Activated CD4-positive, alpha-beta T cell treated with anti-CD3 and anti-CD28 coated beads for 36 hours (primary cell): Measurements from ENCODE around the gene PCDHGC4. TPM values are rescaled to one million over a fixed set of nuclear protein-coding genes. Genes with fewer than 3 reads are reported as not detected.

Experiments used
- ATAC-seq: fragments of 200-7000 bp; cut with Tn5 transposase; one replicate; pipeline ENCODE4 v1.10.0; 2021; ENCODE audit warnings: mild to moderate bottlenecking, moderate library complexity
- CTCF ChIA-PET: fragments of 350-600 bp; sonication (Branson Sonifier 250); formaldehyde crosslinking; loops from one replicate; lab custom pipeline; 2021; ENCODE audit warnings: antibody characterized with exemption; lab: Charles Lee
- POLR2A ChIA-PET: fragments of 350-600 bp; sonication (Branson Sonifier 250); formaldehyde crosslinking; loops from one replicate; lab custom pipeline; 2021; ENCODE audit warnings: antibody characterized with exemption, inconsistent platforms; lab: Charles Lee
- DNase-seq: peaks from one replicate; pipeline ENCODE4 v3.0.0-alpha.2; 2020
- H3K27ac Mint-ChIP-seq: one replicate; pipeline ENCODE4 v1.8.0; 2021; ENCODE audit warnings: mixed read lengths
- H3K27me3 Mint-ChIP-seq: one replicate; pipeline ENCODE4 v1.8.0; 2021; ENCODE audit warnings: mixed read lengths
- H3K36me3 Mint-ChIP-seq: one replicate; pipeline ENCODE4 v1.8.0; 2021; ENCODE audit warnings: low read depth, mixed read lengths
- H3K4me1 Mint-ChIP-seq: one replicate; pipeline ENCODE4 v1.8.0; 2021; ENCODE audit warnings: mixed read lengths
- H3K4me3 Mint-ChIP-seq: one replicate; pipeline ENCODE4 v1.8.0; 2021; ENCODE audit warnings: mild to moderate bottlenecking, moderate library complexity, mixed read lengths
- H3K9me3 Mint-ChIP-seq: one replicate; pipeline ENCODE4 v1.8.0; 2021; ENCODE audit warnings: low read depth, mixed read lengths
- intact Hi-C, 2 experiments: fragments of 100-400 bp; cut with DNase I in 1 of 2; cut with micrococcal nuclease in 1 of 2; formaldehyde crosslinking; loops; one replicate each; pipeline versions ENCODE4 v1.14.2 to v1.15.1; 2022 to 2024; cut with DNase I, micrococcal nuclease
- total RNA-seq, 2 experiments: library from RNA; stranded (reverse); gene quantifications; one replicate each; pipeline ENCODE4 v1.2.3, GENCODE V29; 2021

Gene PCDHGC4
- total RNA-seq, 2 experiments from 2014 or later, result not detected

- ATAC-seq (no peak), DNase-seq (no peak)
- H3K27me3 Mint-ChIP-seq, result peaks cover 56% of the 10 kb centered on the region
- intact Hi-C loops, result loop anchor here (5.0 kb wide), 3 partner anchors 34 to 56 kb away; partner anchors contain the start of genes PCDHGA11 (in 1 of the 2) and PCDHGA12 (in 1 of the 2)
- no peaks in the 10 kb centered on the region for H3K9me3 Mint-ChIP-seq
- H3K36me3 Mint-ChIP-seq, result no peaks in the 10 kb centered on the region
- CTCF ChIA-PET, result interaction anchor here (0.7 to 1.9 kb wide), 7 partner anchors 8 to 446 kb away, joined by 3 to 12 read pairs (median 4); partner anchors contain the start of genes DELE1, PCDHGA11 and PCDHGA12
- H3K27ac Mint-ChIP-seq, result no peak overlapping the region
- POLR2A ChIA-PET, result no interaction called here
- no peak overlapping the region for H3K4me3 Mint-ChIP-seq
- peaks cover 28% of the 10 kb centered on the region for H3K4me1 Mint-ChIP-seq
These were observed 7.0 kb upstream of the PCDHGC4 start for GRCh38 chr5:141477815-141478214.

- H3K36me3 Mint-ChIP-seq, result no peaks in the 10 kb centered on the region
- H3K27ac Mint-ChIP-seq, result no peak overlapping the region
- H3K4me1 Mint-ChIP-seq, result peaks cover 28% of the 10 kb centered on the region
- peaks cover 60% of the 10 kb centered on the region for H3K27me3 Mint-ChIP-seq
- ATAC-seq (no peak), DNase-seq (no peak)
- H3K9me3 Mint-ChIP-seq, result no peaks in the 10 kb centered on the region
- CTCF ChIA-PET, result interaction anchor here (0.6 to 1.9 kb wide), 10 partner anchors 9 to 445 kb away, joined by 3 to 12 read pairs (median 4); partner anchors contain the start of genes DELE1, PCDHGA11, PCDHGA12 and PCDHGC5
- H3K4me3 Mint-ChIP-seq, result no peak overlapping the region
- intact Hi-C loops, result loop anchor here (5.0 kb wide), 3 partner anchors 34 to 56 kb away; partner anchors contain the start of genes PCDHGA11 (in 1 of the 2) and PCDHGA12 (in 1 of the 2)
- POLR2A ChIA-PET, result no interaction called here
These were observed 6.4 kb upstream of the PCDHGC4 start for GRCh38 chr5:141478321-141478945.

GRCh38 chr5:141479776-141480175 is 5.1 kb upstream of the PCDHGC4 start:
- DNase-seq (no peak), ATAC-seq (no peak)
- H3K4me1 Mint-ChIP-seq, result peaks cover 34% of the 10 kb centered on the region
- H3K27ac Mint-ChIP-seq, result no peak overlapping the region
- H3K27me3 Mint-ChIP-seq, result peaks cover 73% of the 10 kb centered on the region
- CTCF ChIA-PET, result no interaction called here
- H3K4me3 Mint-ChIP-seq, result no peak overlapping the region
- no peaks in the 10 kb centered on the region for H3K9me3 Mint-ChIP-seq
- no peaks in the 10 kb centered on the region for H3K36me3 Mint-ChIP-seq
- POLR2A ChIA-PET, result interaction anchor here (0.6 kb wide), 1 partner anchor 51 kb away, joined by 3 read pairs; no protein-coding TSS in a partner anchor
- intact Hi-C loops, result loop anchor here (5.0 kb wide), 3 partner anchors 33 to 57 kb away; partner anchors contain the start of genes PCDHGA11 (in 1 of the 2) and PCDHGA12 (in 1 of the 2)

- H3K36me3 Mint-ChIP-seq, result no peaks in the 10 kb centered on the region
- H3K9me3 Mint-ChIP-seq, result no peaks in the 10 kb centered on the region
- ChIA-PET CTCF (interaction anchor here (0.5 to 2.3 kb wide), 4 partner anchors 8 to 213 kb away, joined by 3 to 7 read pairs (median 5); partner anchors contain the start of genes PCDHGA10 and PCDHGC3), POLR2A (interaction anchor here (0.5 kb wide), 1 partner anchor 54 kb away, joined by 3 read pairs; the partner anchor contains the start of gene PCDHGA12)
- H3K4me1 Mint-ChIP-seq, result peaks cover 13% of the 10 kb centered on the region
- peaks cover 72% of the 10 kb centered on the region for H3K27me3 Mint-ChIP-seq
- no peak overlapping the region for H3K27ac Mint-ChIP-seq
- no peak overlapping the region for H3K4me3 Mint-ChIP-seq
- intact Hi-C loops, result no loop called here
- ATAC-seq, result no peak
- no peak for DNase-seq
These were observed 928 bp upstream of the PCDHGC4 start for GRCh38 chr5:141483902-141484301.

- Mint-ChIP-seq H3K36me3 (no peaks in the 10 kb centered on the region), H3K4me3 (no peak overlapping the region), H3K27me3 (peaks cover 71% of the 10 kb centered on the region), H3K4me1 (peaks cover 13% of the 10 kb centered on the region), H3K27ac (no peak overlapping the region), H3K9me3 (no peaks in the 10 kb centered on the region)
- POLR2A ChIA-PET, result interaction anchor here (0.5 kb wide), 1 partner anchor 54 kb away, joined by 3 read pairs; the partner anchor contains the start of gene PCDHGA12
- CTCF ChIA-PET, result interaction anchor here (0.5 to 2.3 kb wide), 5 partner anchors 8 to 212 kb away, joined by 3 to 7 read pairs (median 6); partner anchors contain the start of genes PCDHGA10 and PCDHGC3
- intact Hi-C loops, result no loop called here
- ATAC-seq (peak; percentile 36), DNase-seq (no peak)
These were observed 555 bp upstream of the PCDHGC4 start for GRCh38 chr5:141484310-141484640.

GRCh38 chr5:141485321-141486055 is 658 bp downstream of the PCDHGC4 start:
- Mint-ChIP-seq H3K9me3 (no peaks in the 10 kb centered on the region), H3K36me3 (no peaks in the 10 kb centered on the region), H3K4me3 (peak overlapping the region; percentile 44), H3K27ac (no peak overlapping the region), H3K27me3 (peaks cover 73% of the 10 kb centered on the region), H3K4me1 (peaks cover 13% of the 10 kb centered on the region)
- ATAC-seq, result no peak
- intact Hi-C loops, result no loop called here
- ChIA-PET POLR2A (interaction anchor here (0.6 kb wide), 1 partner anchor 173 kb away, joined by 4 read pairs; no protein-coding TSS in a partner anchor), CTCF (interaction anchor here (0.7 to 2.3 kb wide), 7 partner anchors 9 to 79 kb away, joined by 3 to 7 read pairs (median 5); partner anchors contain the start of genes PCDHGB6 and PCDHGC3)
- no peak for DNase-seq

- peaks cover 13% of the 10 kb centered on the region for H3K4me1 Mint-ChIP-seq
These were observed 1.3 kb downstream of the PCDHGC4 start for GRCh38 chr5:141486091-141486490.

GRCh38 chr5:141487131-141487530 is 2.3 kb downstream of the PCDHGC4 start:
- Mint-ChIP-seq H3K36me3 (no peaks in the 10 kb centered on the region), H3K27ac (no peak overlapping the region), H3K27me3 (peaks cover 77% of the 10 kb centered on the region), H3K4me1 (peaks cover 15% of the 10 kb centered on the region), H3K9me3 (no peaks in the 10 kb centered on the region), H3K4me3 (no peak overlapping the region)
- ChIA-PET CTCF (interaction anchor here (1.1 kb wide), 1 partner anchor 12 kb away, joined by 3 read pairs; the partner anchor contains the start of gene PCDHGC3), POLR2A (no interaction called here)
- intact Hi-C loops, result no loop called here
- DNase-seq, result no peak
- no peak for ATAC-seq

More at GRCh38 chr5:141486091-141486490, 1.3 kb downstream of the PCDHGC4 start:
- H3K36me3 Mint-ChIP-seq, result no peaks in the 10 kb centered on the region
- POLR2A ChIA-PET, result no interaction called here
- peaks cover 73% of the 10 kb centered on the region for H3K27me3 Mint-ChIP-seq
- intact Hi-C loops, result no loop called here
- DNase-seq, result no peak
- no peaks in the 10 kb centered on the region for H3K9me3 Mint-ChIP-seq
- H3K27ac Mint-ChIP-seq, result no peak overlapping the region
- CTCF ChIA-PET, result interaction anchor here (1.0 to 2.3 kb wide), 6 partner anchors 10 to 78 kb away, joined by 3 to 7 read pairs (median 6); partner anchors contain the start of genes PCDHGB6 and PCDHGC3
- no peak for ATAC-seq
- H3K4me3 Mint-ChIP-seq, result no peak overlapping the region

GRCh38 chr5:141488591-141489561 is 4.0 kb downstream of the PCDHGC4 start, which contains the start of gene PCDHGC5:
PCDHGC5 (plus strand) TSS chr5:141489081; CDS start chr5:141489241, 160 bp downstream.
- H3K9me3 Mint-ChIP-seq, result no peaks in the 10 kb centered on the region
- H3K4me1 Mint-ChIP-seq, result peaks cover 17% of the 10 kb centered on the region
- H3K4me3 Mint-ChIP-seq, result no peak within 1 kb of the TSS
- no peak within 1 kb of the TSS for H3K27ac Mint-ChIP-seq
- no peaks in the 10 kb centered on the region for H3K36me3 Mint-ChIP-seq
- ATAC-seq, result no peak
- POLR2A ChIA-PET, result interaction anchor here (0.6 kb wide), 1 partner anchor 48 kb away, joined by 4 read pairs; no protein-coding TSS in a partner anchor
- CTCF ChIA-PET, result interaction anchor here (0.5 to 1.1 kb wide), 6 partner anchors 10 to 136 kb away, joined by 3 to 4 read pairs (median 3); no protein-coding TSS in a partner anchor
- no peak for DNase-seq
- peaks cover 76% of the 10 kb centered on the region for H3K27me3 Mint-ChIP-seq
- intact Hi-C loops, result no loop called here

- H3K36me3 Mint-ChIP-seq, result no peaks in the 10 kb centered on the region
- peaks cover 77% of the 10 kb centered on the region for H3K27me3 Mint-ChIP-seq
- H3K4me3 Mint-ChIP-seq, result no peak overlapping the region
- H3K4me1 Mint-ChIP-seq, result peaks cover 11% of the 10 kb centered on the region
- intact Hi-C loops, result no loop called here
- CTCF ChIA-PET, result interaction anchor here (0.6 to 1.1 kb wide), 4 partner anchors 12 to 135 kb away, joined by 3 to 4 read pairs (median 3); no protein-coding TSS in a partner anchor
- POLR2A ChIA-PET, result no interaction called here
- ATAC-seq (no peak), DNase-seq (no peak)
- no peak overlapping the region for H3K27ac Mint-ChIP-seq
- H3K9me3 Mint-ChIP-seq, result no peaks in the 10 kb centered on the region
These were observed 5.0 kb downstream of the PCDHGC4 start for GRCh38 chr5:141489841-141490240.
